Prostate gland (tissue), 2 donors: Measurements from ENCODE around the gene NHS.

ENCODE experiments used
- CTCF ChIP-seq, 4 experiments: fragments of 200-600 bp in 2 of 4; fragments of 450-650 bp in 2 of 4; sonication (generic) in 2 of 4; IDR thresholded peaks; 1 replicate in 3 of 4; 2 replicates in 1 of 4; pipeline ENCODE4 v1.5.1; 2016 to 2019; ENCODE audit warnings: antibody characterized with exemption in 4 of 4, mild to moderate bottlenecking in 2 of 4, moderate library complexity in 2 of 4
- POLR2A ChIP-seq: fragments of 450-650 bp; IDR thresholded peaks from one replicate; pipeline ENCODE4 v1.6.1; 2016; ENCODE audit warnings: antibody characterized with exemption, mild to moderate bottlenecking
- POLR2AphosphoS5 ChIP-seq: sonication (generic); formaldehyde crosslinking; IDR thresholded peaks from one replicate; pipeline ENCODE4 v1.6.1; 2017; ENCODE audit warnings: antibody characterized with exemption

GRCh38 chrX:17697191-17697590 lies 322.2 kb downstream of the NHS start:
- TF ChIP-seq POLR2AphosphoS5 (no peak), CTCF (IDR thresholded peaks at IDR 0.05) (peak in 1 of 4 experiments; percentile 3), POLR2A (no peak)
